H1 (cell line): ENCODE measurements around the gene SLC13A3. TPM values are rescaled to one million over a fixed set of nuclear protein-coding genes. Genes with fewer than 3 reads are reported as not detected.
A peak's percentile ranks its signal among the peaks of the same experiment; 100 is the strongest.

ENCODE experiments used
- CTCF ChIA-PET: fragments of 300-600 bp; sonication (Branson Sonifier 250); formaldehyde crosslinking; loops from one replicate; lab custom pipeline; 2021; ENCODE audit not compliant: partially characterized antibody; lab: Charles Lee
- POLR2A ChIA-PET: fragments of 300-600 bp; sonication (Branson Sonifier 250); formaldehyde crosslinking; loops from one replicate; lab custom pipeline; 2021; ENCODE audit warnings: inconsistent platforms; ENCODE audit not compliant: partially characterized antibody; lab: Charles Lee
- DNase-seq, 2 experiments: peaks; one replicate each; pipeline versions ENCODE4 v3.0.0 to v3.0.0-alpha.2; 2010 to 2022; ENCODE audit warnings: low spot score in 2 of 2, low read depth in 1 of 2, mixed read lengths in 1 of 2
- FAIRE-seq: peaks from 2 replicates; lab custom pipeline; 2011; peaks lifted over from hg19 to GRCh38; lab: Jason Lieb, UNC
- H2AFZ ChIP-seq: 2 replicates; pipeline ENCODE4 v1.8.1; 2012; ENCODE audit warnings: low read length, inconsistent platforms
- H2AK5ac ChIP-seq: 2 replicates; pipeline ENCODE4 v1.6.1; 2013; ENCODE audit warnings: low read depth, low read length
- H2BK120ac ChIP-seq: replicated peaks from 2 replicates; pipeline ENCODE3; 2013; ENCODE audit warnings: low read depth, low read length, inconsistent platforms
- H2BK12ac ChIP-seq: 2 replicates; pipeline ENCODE4 v1.6.1; 2013; ENCODE audit warnings: low read depth, low read length
- H2BK15ac ChIP-seq: 2 replicates; pipeline ENCODE4 v1.6.1; 2013; ENCODE audit warnings: low read length
- H2BK20ac ChIP-seq: 2 replicates; pipeline ENCODE4 v1.6.1; 2013; ENCODE audit warnings: low read length
- H2BK5ac ChIP-seq: 2 replicates; pipeline ENCODE4 v1.6.1; 2013; ENCODE audit warnings: low read depth, low read length
- H3K14ac ChIP-seq: 2 replicates; pipeline ENCODE4 v1.6.1; 2013; ENCODE audit warnings: inconsistent platforms; ENCODE audit not compliant: insufficient read length
- H3K18ac ChIP-seq: 2 replicates; pipeline ENCODE4 v1.6.1; 2013; ENCODE audit warnings: low read length; ENCODE audit errors: extremely low read depth
- H3K23ac ChIP-seq: 2 replicates; pipeline ENCODE4 v1.6.1; 2013; ENCODE audit warnings: inconsistent platforms; ENCODE audit not compliant: insufficient read length
- H3K23me2 ChIP-seq: 2 replicates; pipeline ENCODE4 v1.6.1; 2013; ENCODE audit warnings: low read depth, low read length
- H3K27ac ChIP-seq: 2 replicates; pipeline ENCODE4 v1.6.1; 2011; ENCODE audit warnings: low read depth, low read length, inconsistent platforms
- H3K27me3 ChIP-seq, 4 experiments: replicated peaks in 1 of 4; 1 replicate in 1 of 4; 2 replicates in 3 of 4; pipeline versions ENCODE4 v1.6.1 to v1.8.1; 2011 to 2013; ENCODE audit warnings: low read length in 3 of 4, mild to moderate bottlenecking in 3 of 4, inconsistent platforms in 2 of 4, mixed read lengths in 2 of 4, moderate library complexity in 1 of 4; ENCODE audit not compliant: control insufficient read depth in 3 of 4, insufficient read depth in 3 of 4; ENCODE audit errors: extremely low read depth in 1 of 4
- H3K36me3 ChIP-seq, 4 experiments: 2 replicates each; pipeline versions ENCODE4 v1.6.1 to v1.8.1; 2011 to 2013; ENCODE audit warnings: mild to moderate bottlenecking in 4 of 4, low read length in 3 of 4, moderate library complexity in 2 of 4, control low read depth in 1 of 4, inconsistent platforms in 1 of 4; ENCODE audit not compliant: insufficient read depth in 4 of 4, control insufficient read depth in 2 of 4
- H3K4ac ChIP-seq: replicated peaks from 2 replicates; pipeline ENCODE3; 2013; ENCODE audit warnings: low read length, low read depth, mixed read lengths, inconsistent platforms; ENCODE audit not compliant: insufficient read length
- H3K4me1 ChIP-seq, 4 experiments: replicated peaks in 1 of 4; 1 replicate in 1 of 4; 2 replicates in 3 of 4; pipeline versions ENCODE4 v1.6.1 to v1.8.1; 2011 to 2013; ENCODE audit warnings: low read length in 3 of 4, inconsistent platforms in 2 of 4, mixed read lengths in 1 of 4; ENCODE audit not compliant: insufficient read depth in 4 of 4, control insufficient read depth in 3 of 4
- H3K4me2 ChIP-seq, 2 experiments: 2 replicates each; pipeline versions ENCODE4 v1.6.1 to v1.8.1; 2011 to 2013; ENCODE audit warnings: low read depth in 2 of 2, low read length in 2 of 2, control low read depth in 1 of 2, inconsistent platforms in 1 of 2, mild to moderate bottlenecking in 1 of 2; ENCODE audit not compliant: insufficient read depth in 1 of 2
- H3K4me3 ChIP-seq, 4 experiments: fragments of 200-600, 300-600 bp in 1 of 4; sonication (generic), shearing (Covaris generic), sonication (Bioruptor Twin) in 1 of 4; 2 replicates each; pipeline versions ENCODE4 v1.5.1 to v1.8.1; 2011 to 2016; ENCODE audit warnings: low read length in 4 of 4, low read depth in 3 of 4, control low read depth in 2 of 4, inconsistent platforms in 2 of 4, mild to moderate bottlenecking in 2 of 4, mixed read lengths in 1 of 4, moderate library complexity in 1 of 4; ENCODE audit not compliant: insufficient read depth in 2 of 4; ENCODE audit errors: extremely low read depth in 1 of 4
- H3K56ac ChIP-seq: replicated peaks from 2 replicates; pipeline ENCODE3; 2013; ENCODE audit warnings: low read depth, mild to moderate bottlenecking, mixed read lengths, low read length, inconsistent platforms; ENCODE audit not compliant: insufficient read length
- H3K79me1 ChIP-seq: 2 replicates; pipeline ENCODE4 v1.6.1; 2013; ENCODE audit warnings: low read depth, low read length, control low read depth
- H3K79me2 ChIP-seq, 2 experiments: 2 replicates each; pipeline versions ENCODE4 v1.6.1 to v1.8.1; 2012 to 2013; ENCODE audit warnings: low read length in 2 of 2, mild to moderate bottlenecking in 2 of 2, inconsistent platforms in 1 of 2; ENCODE audit not compliant: insufficient read depth in 2 of 2, control insufficient read depth in 1 of 2
- H3K9ac ChIP-seq, 4 experiments: replicated peaks in 1 of 4; 1 replicate in 1 of 4; 2 replicates in 3 of 4; pipeline versions ENCODE4 v1.6.1 to v1.8.1; 2011 to 2013; ENCODE audit warnings: low read depth in 3 of 4, low read length in 3 of 4, control low read depth in 2 of 4, mild to moderate bottlenecking in 2 of 4, moderate library complexity in 2 of 4, inconsistent platforms in 1 of 4; ENCODE audit errors: extremely low read depth in 1 of 4
- H3K9me3 ChIP-seq, 2 experiments: 2 replicates each; pipeline versions ENCODE4 v1.6.1 to v1.8.1; 2012 to 2013; ENCODE audit warnings: mild to moderate bottlenecking in 2 of 2, moderate library complexity in 2 of 2, control low read depth in 1 of 2, inconsistent platforms in 1 of 2, low read depth in 1 of 2, low read length in 1 of 2, mixed read lengths in 1 of 2; ENCODE audit not compliant: insufficient read depth in 2 of 2
- H4K20me1 ChIP-seq, 2 experiments: replicated peaks in 1 of 2; 2 replicates each; pipeline versions ENCODE3 to v1.8.1; 2011 to 2013; ENCODE audit warnings: inconsistent platforms in 2 of 2, low read length in 2 of 2, mild to moderate bottlenecking in 1 of 2; ENCODE audit not compliant: insufficient read depth in 2 of 2, control insufficient read depth in 1 of 2
- H4K5ac ChIP-seq: 2 replicates; pipeline ENCODE4 v1.6.1; 2013; ENCODE audit warnings: low read length, low read depth, mixed read lengths, inconsistent platforms; ENCODE audit not compliant: insufficient read length
- H4K8ac ChIP-seq: 2 replicates; pipeline ENCODE4 v1.8.0; 2013; ENCODE audit warnings: mild to moderate bottlenecking, moderate library complexity, low read length, inconsistent platforms; ENCODE audit not compliant: insufficient read depth; ENCODE audit errors: extremely low read depth
- H4K91ac ChIP-seq: replicated peaks from 2 replicates; pipeline ENCODE3; 2013; ENCODE audit warnings: low read length, mixed read lengths, inconsistent platforms; ENCODE audit not compliant: insufficient read length
- ASH2L ChIP-seq: fragments of 200-600, 300-600 bp; sonication (generic); IDR thresholded peaks from one replicate; pipeline ENCODE4 v1.7.1; 2017; ENCODE audit warnings: low read length
- CHD2 ChIP-seq: IDR thresholded peaks from 2 replicates; pipeline ENCODE4 v1.6.1; 2012; ENCODE audit warnings: low read length, improper control_type of control experiment
- CTBP2 ChIP-seq: IDR thresholded peaks from 2 replicates; pipeline ENCODE4 v1.7.0; 2011; ENCODE audit warnings: borderline replicate concordance, mild to moderate bottlenecking, moderate library complexity, mixed read lengths, low read length; ENCODE audit not compliant: insufficient read depth, insufficient read length
- GABPA ChIP-seq: IDR thresholded peaks from 2 replicates; pipeline ENCODE4 v1.6.1; 2011; ENCODE audit warnings: mild to moderate bottlenecking, low read length, moderate library complexity, borderline replicate concordance; ENCODE audit not compliant: insufficient read depth
- RAD21 ChIP-seq, 2 experiments: IDR thresholded peaks in 1 of 2; conservative IDR thresholded peaks in 1 of 2; 2 replicates each; pipeline ENCODE4 v1.6.1; 2011; ENCODE audit warnings: low read depth in 2 of 2, low read length in 2 of 2, improper control_type of control experiment in 1 of 2, inconsistent platforms in 1 of 2, mild to moderate bottlenecking in 1 of 2, moderate library complexity in 1 of 2
- TCF12 ChIP-seq: IDR thresholded peaks from 2 replicates; pipeline ENCODE4 v1.6.1; 2011; ENCODE audit warnings: low read depth, mild to moderate bottlenecking, low read length
- WGBS, 2 experiments: shearing (Covaris generic) in 1 of 2; methylation state at CpG; one replicate each; pipeline versions ENCODE4 v1.1.6 to v1.1.7; 2013 to 2015; ENCODE audit warnings: low lambda C conversion rate in 2 of 2, mixed read lengths in 2 of 2, inconsistent platforms in 1 of 2, low coverage in 1 of 2, missing lambda C conversion rate in 1 of 2; ENCODE audit not compliant: insufficient replicate concordance in 2 of 2, insufficient coverage in 1 of 2, insufficient read length in 1 of 2; ENCODE audit errors: extremely low coverage in 1 of 2, missing lambda C conversion rate in 1 of 2; 5-methylcytosine and 5-hydroxymethylcytosine counted together
- polyA plus RNA-seq, 7 experiments: library from polyadenylated mRNA; depleted of rRNA in 3 of 7; stranded (reverse) in 5 of 7; unstranded in 2 of 7; fragments of >200 nt in 5 of 7; fragments of 200-250 nt in 2 of 7; gene quantifications; 1 replicate in 5 of 7; 2 replicates in 1 of 7; 4 replicates in 1 of 7; pipeline versions ENCODE4 v1.2.1 to v1.2.3, GENCODE V29; 2011 to 2013; ENCODE audit warnings: missing spikeins in 2 of 7, mixed read lengths in 2 of 7
- total RNA-seq: library from RNA; stranded (reverse); fragmentation: NEBNext Ultra II Directional; extraction: Animal tissue kit (Norgen Biotek cat#: 25700); gene quantifications from 2 replicates; pipeline ENCODE4 v1.2.1, GENCODE V29; 2021
- TF ChIP-seq, protein P1 (sequence below): IDR thresholded peaks from 2 replicates; pipeline ENCODE4 v1.6.1; 2012; ENCODE audit warnings: inconsistent platforms

The SLC13A3 gene
- total and polyA plus RNA-seq, 2 of the 8 experiments (the other 6 are each of a cell fraction or from before 2014, with no cell fraction given), result 9.4 to 12.6 TPM

DNA sequence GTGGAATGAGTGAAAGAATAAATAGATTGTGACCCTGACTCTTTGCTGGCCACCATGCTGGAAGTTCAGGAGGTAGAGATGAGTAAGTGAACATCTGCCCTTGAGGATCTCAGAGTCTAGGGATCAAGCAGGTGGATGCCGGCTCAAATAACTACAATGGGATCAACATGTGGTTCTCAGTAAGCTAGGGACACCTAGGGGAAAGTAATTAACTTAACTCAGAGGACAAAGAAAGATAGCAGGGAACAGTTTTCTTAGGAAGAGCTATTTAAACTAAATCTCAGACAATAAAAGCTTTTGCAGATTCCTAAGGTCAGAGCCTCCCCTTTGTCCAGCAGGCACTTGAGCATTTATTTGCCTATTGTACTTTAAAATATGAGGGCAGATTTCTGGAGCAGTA is 29.1 kb downstream of the SLC13A3 start:
- Histone ChIP-seq H3K23ac (no peak overlapping the region), H3K27me3 (no peaks in the 10 kb centered on the region), H3K4ac (no peak overlapping the region), H2AK5ac (0 out of 2 replicates have a peak overlapping the region, but pooled peaks have one; percentile 11), H2AFZ (no peak overlapping the region), H3K18ac (no peak overlapping the region; the same call in 1 of the 2 replicates), H2BK15ac (no peak overlapping the region), H3K36me3 (no peaks in the 10 kb centered on the region), H4K20me1 (no peaks in the 10 kb centered on the region), H3K56ac (no peak overlapping the region), H3K4me1 (peaks cover 0 to 8% (median 3%) of the 10 kb centered on the region in 4 experiments; a peak in 3 of 7 replicates), H3K9me3 (peaks cover 7 to 8% of the 10 kb centered on the region in 2 experiments; a peak in 3 of 4 replicates), H2BK20ac (no peak overlapping the region), H4K91ac (no peak overlapping the region), H3K4me3 (no peak overlapping the region; a peak in 1 of 8 replicates), H4K5ac (peak overlapping the region; percentile 8), H3K27ac (no peak overlapping the region), H3K79me1 (no peaks in the 10 kb centered on the region), H4K8ac (no peak overlapping the region), H2BK120ac (no peak overlapping the region), H2BK12ac (no peak overlapping the region), H3K4me2 (peak overlapping the region; percentile 15 to 52; a peak in 2 of 4 replicates), H3K79me2 (no peaks in the 10 kb centered on the region), H3K23me2 (no peaks in the 10 kb centered on the region; the same call in 1 of the 2 replicates), H3K9ac (no peak overlapping the region), H3K14ac (no peak overlapping the region), H2BK5ac (no peak overlapping the region)
- WGBS, 2 experiments, result 24% methylated on average over 1 of the region's 1 CpG; no CpG with 5 or more reads in 1 of the 2 experiments
- FAIRE-seq (peak; percentile 66), DNase-seq (no peak)
- POLR2A ChIA-PET, result interaction anchor here (0.7 to 1.4 kb wide), 4 partner anchors 9 to 65 kb away, joined by 4 to 7 read pairs (median 4); no protein-coding TSS in a partner anchor
- CTCF ChIA-PET, result interaction anchor here (0.6 to 4.3 kb wide), 11 partner anchors 8 to 100 kb away, joined by 3 to 20 read pairs (median 5); no protein-coding TSS in a partner anchor
- 0 out of 2 replicates have a peak, but pooled peaks have one; percentile 38 for TF ChIP-seq TCF12
- no peak for TF ChIP-seq ASH2L
- peak in 1 of 2 experiments; percentile 37; a peak in 2 of 4 replicates for TF ChIP-seq RAD21 (IDR thresholded peaks at IDR 0.05 in 1 of 2, conservative IDR thresholded peaks at IDR 0.05 in 1 of 2; ENCODE audit: low read depth in 2 of 2, low read length in 2 of 2)
- TF ChIP-seq, protein P1, sequence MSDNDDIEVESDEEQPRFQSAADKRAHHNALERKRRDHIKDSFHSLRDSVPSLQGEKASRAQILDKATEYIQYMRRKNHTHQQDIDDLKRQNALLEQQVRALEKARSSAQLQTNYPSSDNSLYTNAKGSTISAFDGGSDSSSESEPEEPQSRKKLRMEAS, result peak; percentile 73
- no peak for TF ChIP-seq GABPA
- TF ChIP-seq CTBP2, result no peak
- no peak for TF ChIP-seq CHD2
